DLD1 (cell line): ENCODE data around the gene C20orf96.
"Not testable (repeated sequence)": the region's sequence is repeated elsewhere in the genome, so short reads cannot be mapped to it uniquely, and the experiment has no call there.

Experiments
- in situ Hi-C: cut with HindIII; loops from 2 replicates; pipeline ENCODE4 v1.10.0; 2017; ENCODE audit warnings: low sequenced_read_pairs

Gene C20orf96

GRCh38 chr20:284172-284571 is 6.4 kb downstream of the C20orf96 start:
- in situ Hi-C loops = no loop called here

- in situ Hi-C loops = no loop called here
Observed at GRCh38 chr20:278607-279571, 11.7 kb downstream of the C20orf96 start.

GRCh38 chr20:278181-278580 is 12.4 kb downstream of the C20orf96 start:
- in situ Hi-C loops = no loop called here

- in situ Hi-C loops = no loop called here
Observed at GRCh38 chr20:277496-277781, 13.1 kb downstream of the C20orf96 start.

- in situ Hi-C loops = no loop called here
Observed at GRCh38 chr20:276620-277495, 13.7 kb downstream of the C20orf96 start.

- in situ Hi-C loops = no loop called here
Observed at GRCh38 chr20:275791-276190, 14.8 kb downstream of the C20orf96 start.

GRCh38 chr20:273884-274283 is 16.7 kb downstream of the C20orf96 start:
- in situ Hi-C loops = no loop called here

GRCh38 chr20:272718-273117 is 17.8 kb downstream of the C20orf96 start:
- in situ Hi-C loops = no loop called here

- in situ Hi-C loops = no loop called here
Observed at GRCh38 chr20:271528-271927, 19.0 kb downstream of the C20orf96 start.

- in situ Hi-C loops = no loop called here
Observed at GRCh38 chr20:271069-271468, 19.5 kb downstream of the C20orf96 start.

- in situ Hi-C loops = no loop called here
Observed at GRCh38 chr20:270517-270916, 20.0 kb downstream of the C20orf96 start.

GRCh38 chr20:266596-267562 is 23.7 kb downstream of the C20orf96 start:
- in situ Hi-C loops = no loop called here

GRCh38 chr20:263701-264100 is 26.8 kb downstream of the C20orf96 start:
- in situ Hi-C loops = no loop called here

- in situ Hi-C loops = no loop called here
Observed at GRCh38 chr20:259981-260380, 30.6 kb downstream of the C20orf96 start.

GRCh38 chr20:258963-259362 is 31.6 kb downstream of the C20orf96 start:
- in situ Hi-C loops = no loop called here

- in situ Hi-C loops = no loop called here
Observed at GRCh38 chr20:258269-258858, 32.2 kb downstream of the C20orf96 start.

- in situ Hi-C loops = no loop called here
Observed at GRCh38 chr20:257419-257818, 33.1 kb downstream of the C20orf96 start, which contains the start of gene DEFB132. Gene DEFB132, plus strand, starts transcription at chr20:257724. Its CDS starts 55 bp downstream, at chr20:257779.

- in situ Hi-C loops = not testable (repeated sequence)
Observed at GRCh38 chr20:253447-253846, 37.1 kb downstream of the C20orf96 start.

GRCh38 chr20:252801-253200 is 37.7 kb downstream of the C20orf96 start:
- in situ Hi-C loops = no loop called here

GRCh38 chr20:251354-251753 is 39.2 kb downstream of the C20orf96 start:
- in situ Hi-C loops = no loop called here
